ENCODE measurements around the gene KL. TPM values are rescaled to one million over a fixed set of nuclear protein-coding genes. Genes with fewer than 3 reads are reported as not detected.

KL gene
- total RNA-seq, 2 experiments from 2014 or later = 0.23 TPM; not detected in 1

DNA sequence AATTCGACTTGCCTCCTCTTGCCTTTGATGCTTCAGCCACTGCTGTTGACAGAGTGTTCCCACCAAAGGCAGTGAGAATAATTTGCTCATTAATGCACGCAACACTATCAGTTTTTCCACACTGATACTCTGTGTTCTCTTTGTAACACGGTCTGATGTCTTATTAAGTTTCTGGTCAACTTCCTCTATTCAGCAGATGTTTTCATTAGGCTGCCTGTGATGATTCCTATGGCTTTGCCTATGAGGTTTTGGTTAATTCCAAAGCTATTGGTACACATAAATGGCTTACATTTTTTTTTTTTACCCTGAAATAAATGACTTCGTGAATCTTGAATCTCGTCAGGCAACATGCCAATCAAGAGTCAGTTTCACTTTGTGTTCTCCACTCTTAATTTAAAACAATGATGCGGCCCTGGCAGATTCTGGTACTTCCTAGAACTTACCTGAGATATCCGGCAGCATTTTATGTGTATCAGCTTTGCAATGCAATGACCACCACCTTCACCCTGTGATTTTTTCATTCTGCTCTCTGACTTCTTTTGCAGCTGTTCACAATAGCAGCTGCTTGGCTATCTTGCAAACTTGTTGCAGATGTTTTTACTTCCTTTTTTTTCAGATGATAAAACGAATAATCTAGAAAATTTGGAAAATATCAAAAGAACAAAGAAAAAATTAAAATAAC lies 27.5 kb upstream of the KL start:
- ATAC-seq = no peak
- H3K27ac Mint-ChIP-seq = no peak overlapping the region

DNA sequence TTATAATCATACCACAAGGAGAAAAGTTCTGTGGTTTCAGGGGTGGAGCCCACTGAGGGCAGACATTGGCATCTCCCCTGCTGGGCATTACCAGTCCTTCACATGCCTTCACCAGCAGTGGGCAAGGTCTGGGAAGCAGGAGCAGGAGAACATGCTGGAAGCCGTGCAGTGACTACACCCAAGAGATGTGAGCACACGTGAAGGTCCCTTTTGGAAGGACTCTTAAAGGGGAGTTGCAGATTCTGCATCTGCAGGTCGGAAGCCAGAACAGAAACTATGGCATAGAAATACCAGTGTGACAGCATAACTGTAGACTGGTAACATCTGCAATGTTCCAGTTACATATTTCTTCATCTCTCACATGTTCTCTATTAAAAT lies 26.9 kb upstream of the KL start:
- ATAC-seq = no peak
- peaks cover 3% of the 10 kb centered on the region for H3K9me3 Mint-ChIP-seq (ENCODE audit: low read depth)
- DNase-seq = no peak
- peaks cover 23% of the 10 kb centered on the region for H3K27me3 Mint-ChIP-seq
- H3K4me3 Mint-ChIP-seq = no peak overlapping the region
- peaks cover 5% of the 10 kb centered on the region for H3K4me1 Mint-ChIP-seq
- H3K27ac Mint-ChIP-seq = no peak overlapping the region
- H3K36me3 Mint-ChIP-seq = no peaks in the 10 kb centered on the region
- CTCF ChIA-PET = no interaction called here

More for the DNA sequence above, 27.5 kb upstream of the KL start:
- no peak overlapping the region for H3K4me3 Mint-ChIP-seq
- peaks cover 3% of the 10 kb centered on the region for H3K9me3 Mint-ChIP-seq (ENCODE audit: low read depth)
- no peak for DNase-seq
- peaks cover 25% of the 10 kb centered on the region for H3K27me3 Mint-ChIP-seq
- H3K36me3 Mint-ChIP-seq = no peaks in the 10 kb centered on the region
- peaks cover 5% of the 10 kb centered on the region for H3K4me1 Mint-ChIP-seq
- CTCF ChIA-PET = no interaction called here

DNA sequence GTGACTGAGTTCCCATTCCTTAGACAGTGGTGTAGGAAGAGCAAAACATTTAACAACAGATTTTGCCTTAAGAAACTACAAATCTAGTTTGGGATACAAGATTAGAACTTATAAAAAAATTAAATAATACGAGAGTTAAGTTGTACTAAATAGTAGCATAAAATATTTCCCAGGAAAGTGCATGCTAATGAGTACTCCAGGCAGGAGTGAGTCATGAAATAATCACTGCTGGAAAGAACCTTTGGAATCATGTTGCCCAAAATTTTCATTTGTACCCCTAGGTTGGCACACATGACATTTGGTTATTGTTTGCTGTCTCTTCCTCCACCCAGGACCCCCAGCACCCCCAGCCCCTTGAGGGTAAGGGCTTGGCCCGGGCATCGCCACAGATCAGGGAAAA lies 26.3 kb upstream of the KL start:
- H3K4me1 Mint-ChIP-seq = peaks cover 5% of the 10 kb centered on the region
- ATAC-seq (no peak), DNase-seq (no peak)
- H3K4me3 Mint-ChIP-seq = no peak overlapping the region
- no peaks in the 10 kb centered on the region for H3K36me3 Mint-ChIP-seq
- CTCF ChIA-PET = no interaction called here
- H3K27ac Mint-ChIP-seq = no peak overlapping the region
- peaks cover 3% of the 10 kb centered on the region for H3K9me3 Mint-ChIP-seq (ENCODE audit: low read depth)
- peaks cover 23% of the 10 kb centered on the region for H3K27me3 Mint-ChIP-seq

DNA sequence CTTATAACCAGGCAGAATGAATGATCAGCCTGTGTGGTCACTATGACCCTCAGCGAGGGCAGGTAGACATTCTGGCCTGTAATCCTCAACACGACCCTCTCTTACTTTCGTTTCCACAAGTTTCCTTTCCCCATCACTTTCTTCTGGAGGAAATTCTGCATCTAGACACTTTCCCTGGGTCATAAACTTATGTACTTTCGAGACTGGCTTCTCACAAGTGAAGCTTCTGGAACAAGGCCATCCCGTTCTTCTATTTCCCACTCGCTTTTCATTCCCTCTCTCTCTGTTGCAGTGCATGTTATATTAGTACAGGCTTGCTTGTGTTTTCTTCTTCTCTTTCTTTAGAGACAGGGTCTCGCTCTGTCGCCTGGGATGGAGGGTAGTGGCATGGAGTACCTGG lies 23.1 kb upstream of the KL start:
- H3K9me3 Mint-ChIP-seq (ENCODE audit: low read depth) = no peaks in the 10 kb centered on the region
- H3K4me3 Mint-ChIP-seq = no peak overlapping the region
- CTCF ChIA-PET = no interaction called here
- H3K4me1 Mint-ChIP-seq = peaks cover 5% of the 10 kb centered on the region
- DNase-seq = no peak
- peaks cover 19% of the 10 kb centered on the region for H3K27me3 Mint-ChIP-seq
- no peak overlapping the region for H3K27ac Mint-ChIP-seq
- ATAC-seq = no peak
- H3K36me3 Mint-ChIP-seq = no peaks in the 10 kb centered on the region

DNA sequence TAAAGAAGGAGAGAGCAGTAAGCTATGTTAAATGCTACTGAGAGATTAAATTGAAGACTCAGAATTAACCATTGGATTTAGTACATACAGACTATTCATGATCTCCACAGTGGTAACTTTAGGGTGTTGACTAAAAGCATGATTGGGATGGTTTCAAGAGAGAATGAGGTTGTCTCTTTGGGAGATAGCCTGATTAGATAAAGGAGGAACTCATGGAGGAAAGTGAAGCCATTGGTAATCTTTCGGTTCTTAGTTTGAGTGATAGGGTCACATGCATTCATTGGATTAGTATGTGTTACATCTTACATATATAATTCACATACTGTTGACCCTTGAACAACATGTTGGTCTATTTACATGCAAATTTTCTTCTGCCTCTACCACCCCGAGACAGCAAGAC lies 18.8 kb upstream of the KL start:
- CTCF ChIA-PET = no interaction called here
- peaks cover 10% of the 10 kb centered on the region for H3K27me3 Mint-ChIP-seq
- no peaks in the 10 kb centered on the region for H3K4me1 Mint-ChIP-seq
- H3K36me3 Mint-ChIP-seq = no peaks in the 10 kb centered on the region
- ATAC-seq (no peak), DNase-seq (no peak)
- H3K27ac Mint-ChIP-seq = no peak overlapping the region
- no peak overlapping the region for H3K4me3 Mint-ChIP-seq
- H3K9me3 Mint-ChIP-seq (ENCODE audit: low read depth) = no peaks in the 10 kb centered on the region

DNA sequence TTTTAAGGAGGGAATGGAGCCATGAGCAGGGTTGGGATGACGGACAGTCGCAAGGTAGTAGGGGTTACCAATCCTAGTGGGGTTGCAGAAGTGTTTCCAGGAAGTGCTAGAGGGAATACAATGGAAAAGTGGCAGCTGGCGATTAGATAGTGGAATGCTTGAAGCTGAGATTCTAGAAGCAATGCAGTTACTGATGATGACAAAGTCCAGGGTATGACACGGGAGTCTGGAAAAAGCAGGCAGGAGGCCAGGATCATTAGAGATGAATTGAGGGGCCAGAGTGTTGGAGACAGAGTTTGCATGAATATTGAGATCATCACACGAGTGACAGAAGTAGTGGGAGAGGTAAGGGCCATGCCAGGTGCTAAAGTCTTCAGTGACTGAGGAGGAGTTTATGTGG lies 17.3 kb upstream of the KL start:
- Mint-ChIP-seq H3K4me3 (no peak overlapping the region), H3K36me3 (no peaks in the 10 kb centered on the region), H3K4me1 (no peaks in the 10 kb centered on the region), H3K27me3 (peaks cover 25% of the 10 kb centered on the region), H3K9me3 (ENCODE audit: low read depth) (no peaks in the 10 kb centered on the region), H3K27ac (no peak overlapping the region)
- DNase-seq (no peak), ATAC-seq (no peak)
- CTCF ChIA-PET = no interaction called here

DNA sequence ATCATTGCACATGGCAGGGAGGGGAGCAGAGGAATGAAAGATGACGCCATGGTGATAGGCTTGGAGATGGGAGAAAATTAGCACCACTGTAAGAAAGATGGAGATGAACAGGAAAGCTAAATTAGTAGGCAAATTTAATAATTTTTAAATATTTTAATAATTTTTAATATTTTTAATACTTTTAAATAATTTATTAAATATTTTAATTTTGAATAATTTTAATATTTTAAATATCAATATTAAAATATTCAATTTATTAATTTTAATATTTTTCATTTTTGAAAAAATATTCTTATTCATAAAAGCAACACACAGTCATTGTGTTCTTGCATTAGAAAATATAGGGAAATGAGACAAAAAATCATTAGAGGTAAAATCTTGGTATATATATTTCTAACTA lies 15.9 kb upstream of the KL start:
- no peak overlapping the region for H3K27ac Mint-ChIP-seq
- CTCF ChIA-PET = no interaction called here
- H3K4me1 Mint-ChIP-seq = peaks cover 6% of the 10 kb centered on the region

DNA sequence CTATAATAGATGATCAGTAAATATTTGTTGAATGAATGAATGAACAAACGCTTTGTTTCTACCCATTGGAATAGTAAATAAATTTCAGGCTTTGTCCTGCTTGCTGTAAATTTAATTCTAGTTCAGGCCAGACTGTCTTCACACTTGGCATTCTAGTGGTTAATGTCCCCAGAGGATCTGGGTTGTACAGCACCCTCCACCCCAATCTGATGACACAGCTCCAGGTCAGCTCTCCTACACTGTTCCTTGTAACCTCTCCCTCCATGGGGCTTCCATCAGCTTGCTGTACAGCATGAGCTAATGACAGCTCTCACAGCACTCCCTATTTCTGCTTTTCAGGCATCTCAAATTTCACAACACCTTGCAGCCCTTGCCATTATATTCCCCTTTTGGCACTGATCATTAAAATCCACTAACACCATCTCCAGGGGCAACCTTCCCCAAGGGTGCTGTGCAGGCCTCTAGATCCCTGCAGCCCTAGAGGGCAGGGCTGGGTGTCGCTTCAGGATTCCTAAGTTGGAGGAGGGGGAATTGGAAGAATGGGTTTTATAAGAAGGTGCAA lies 12.7 kb upstream of the KL start:
- no peak for DNase-seq
- no peak for ATAC-seq

More for the DNA sequence above, 15.9 kb upstream of the KL start:
- H3K4me3 Mint-ChIP-seq = no peak overlapping the region
- DNase-seq = no peak
- H3K36me3 Mint-ChIP-seq = no peaks in the 10 kb centered on the region
- H3K9me3 Mint-ChIP-seq (ENCODE audit: low read depth) = no peaks in the 10 kb centered on the region
- peaks cover 26% of the 10 kb centered on the region for H3K27me3 Mint-ChIP-seq
- ATAC-seq = no peak

DNA sequence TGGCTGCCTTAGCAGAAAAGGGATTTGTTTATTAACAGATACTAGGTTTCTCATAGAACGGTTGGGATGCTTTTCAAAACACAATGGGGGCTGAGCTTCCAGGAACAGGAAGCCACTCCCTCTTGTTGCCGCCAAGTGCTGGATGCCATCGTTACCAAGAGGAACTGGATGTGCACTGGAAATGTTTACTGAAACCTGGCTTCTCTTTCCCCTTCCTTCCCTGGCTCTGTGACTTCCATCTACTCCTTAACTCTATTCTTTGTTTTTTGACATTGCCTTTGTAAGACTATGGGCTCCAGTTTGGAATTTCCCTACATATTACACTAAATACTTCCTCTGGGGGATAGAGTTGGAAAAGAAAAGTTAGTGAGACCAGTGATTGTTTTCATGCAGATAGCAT lies 11.7 kb upstream of the KL start:
- Mint-ChIP-seq H3K4me1 (peaks cover 6% of the 10 kb centered on the region), H3K27me3 (peaks cover 55% of the 10 kb centered on the region), H3K36me3 (no peaks in the 10 kb centered on the region), H3K4me3 (no peak overlapping the region), H3K9me3 (ENCODE audit: low read depth) (peaks cover 7% of the 10 kb centered on the region), H3K27ac (no peak overlapping the region)
- ATAC-seq = no peak
- DNase-seq = no peak
- CTCF ChIA-PET = no interaction called here

More for the DNA sequence above, 12.7 kb upstream of the KL start:
- peaks cover 7% of the 10 kb centered on the region for H3K9me3 Mint-ChIP-seq (ENCODE audit: low read depth)
- no peak overlapping the region for H3K27ac Mint-ChIP-seq
- CTCF ChIA-PET = no interaction called here
- H3K4me3 Mint-ChIP-seq = no peak overlapping the region
- H3K36me3 Mint-ChIP-seq = no peaks in the 10 kb centered on the region
- peaks cover 6% of the 10 kb centered on the region for H3K4me1 Mint-ChIP-seq
- H3K27me3 Mint-ChIP-seq = peaks cover 46% of the 10 kb centered on the region

DNA sequence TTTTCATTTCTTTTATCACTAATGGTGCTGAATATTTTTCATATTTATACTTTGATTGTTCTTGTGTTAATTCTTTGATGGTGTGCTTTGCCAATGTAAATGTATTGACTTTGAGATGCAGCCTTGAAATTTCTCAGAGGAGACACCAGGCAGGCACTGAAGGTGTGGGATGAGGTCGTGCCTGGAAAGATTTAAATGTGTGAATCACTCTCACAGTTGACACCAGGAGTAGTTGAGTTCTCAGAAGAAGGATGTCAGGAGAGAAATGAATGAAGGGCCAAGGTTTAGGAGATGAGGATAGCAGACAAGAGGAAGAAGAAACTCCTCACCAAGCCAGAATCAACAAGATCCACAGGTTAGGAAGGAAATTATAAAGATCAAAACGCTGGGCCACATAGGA lies 10.1 kb upstream of the KL start:
- DNase-seq (no peak), ATAC-seq (no peak)
- Mint-ChIP-seq H3K27me3 (peaks cover 63% of the 10 kb centered on the region), H3K27ac (no peak overlapping the region), H3K4me1 (peaks cover 6% of the 10 kb centered on the region), H3K36me3 (no peaks in the 10 kb centered on the region), H3K9me3 (ENCODE audit: low read depth) (peaks cover 7% of the 10 kb centered on the region), H3K4me3 (no peak overlapping the region)
- CTCF ChIA-PET = no interaction called here

DNA sequence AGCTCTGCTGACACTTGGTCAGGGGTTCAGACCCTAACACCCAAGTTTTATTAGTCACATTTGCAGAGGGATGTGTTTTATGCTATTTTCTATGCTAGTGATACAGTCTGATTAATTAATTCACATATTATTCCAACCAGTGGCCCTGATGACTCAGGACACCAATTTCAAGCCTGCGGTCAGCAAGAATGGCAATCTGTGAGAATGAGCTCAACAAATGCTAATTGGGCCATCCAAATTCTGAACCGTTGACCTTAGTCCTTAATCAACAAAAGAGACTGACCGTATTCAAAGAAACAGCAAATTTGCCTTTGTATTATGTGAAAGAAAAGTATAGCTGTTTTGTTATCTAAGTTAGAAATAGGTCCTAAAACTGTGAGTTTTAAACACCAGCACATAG lies 9.6 kb upstream of the KL start:
- no peak overlapping the region for H3K4me3 Mint-ChIP-seq
- H3K9me3 Mint-ChIP-seq (ENCODE audit: low read depth) = peaks cover 7% of the 10 kb centered on the region
- H3K4me1 Mint-ChIP-seq = peaks cover 6% of the 10 kb centered on the region
- DNase-seq (no peak), ATAC-seq (no peak)
- H3K27ac Mint-ChIP-seq = no peak overlapping the region
- no peaks in the 10 kb centered on the region for H3K36me3 Mint-ChIP-seq
- CTCF ChIA-PET = no interaction called here
- peaks cover 66% of the 10 kb centered on the region for H3K27me3 Mint-ChIP-seq

DNA sequence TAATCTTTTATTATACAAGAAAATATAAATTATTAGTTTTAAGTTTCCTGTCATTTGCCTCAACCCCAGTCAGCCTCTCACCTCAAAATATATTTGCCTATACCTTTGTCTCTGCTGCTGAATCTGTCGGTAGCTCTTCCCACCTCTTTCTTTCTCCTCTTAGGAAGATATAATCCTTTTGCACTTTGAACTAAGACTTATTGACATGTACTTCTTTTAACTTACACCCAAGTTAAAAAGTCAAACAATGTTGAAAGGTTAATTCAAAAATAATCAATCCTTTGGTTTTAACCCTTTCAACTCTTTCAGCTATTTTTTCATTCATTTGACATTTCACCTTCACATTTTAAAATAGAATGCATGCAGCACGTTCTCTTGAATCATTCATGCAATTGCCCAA lies 9.0 kb upstream of the KL start:
- no peaks in the 10 kb centered on the region for H3K36me3 Mint-ChIP-seq
- DNase-seq (no peak), ATAC-seq (no peak)
- no peak overlapping the region for H3K27ac Mint-ChIP-seq
- peaks cover 7% of the 10 kb centered on the region for H3K9me3 Mint-ChIP-seq (ENCODE audit: low read depth)
- CTCF ChIA-PET = no interaction called here
- H3K4me3 Mint-ChIP-seq = no peak overlapping the region
- peaks cover 6% of the 10 kb centered on the region for H3K4me1 Mint-ChIP-seq
- H3K27me3 Mint-ChIP-seq = peaks cover 66% of the 10 kb centered on the region

DNA sequence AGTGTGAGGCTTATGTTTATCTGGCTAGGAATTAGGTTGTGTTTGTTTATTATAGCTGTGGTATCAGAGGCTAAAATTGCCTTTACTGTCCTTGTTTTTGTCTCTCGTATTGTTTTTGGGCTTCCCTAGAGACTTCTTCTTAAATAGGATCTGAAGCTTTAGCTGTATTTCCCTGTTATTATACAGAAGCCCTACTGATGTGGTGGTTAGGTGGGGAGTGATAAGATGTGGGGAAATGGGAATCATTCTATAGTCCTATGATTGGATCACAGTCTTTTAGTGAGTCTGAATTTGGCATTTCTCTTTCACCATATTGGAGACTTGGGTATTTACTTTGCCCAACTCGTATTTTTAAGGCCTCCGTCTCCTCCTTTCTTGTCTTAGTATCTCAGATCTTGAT lies 8.3 kb upstream of the KL start:
- Mint-ChIP-seq H3K4me1 (peaks cover 6% of the 10 kb centered on the region), H3K27ac (no peak overlapping the region), H3K27me3 (peaks cover 61% of the 10 kb centered on the region), H3K9me3 (ENCODE audit: low read depth) (peaks cover 7% of the 10 kb centered on the region), H3K4me3 (no peak overlapping the region), H3K36me3 (no peaks in the 10 kb centered on the region)
- DNase-seq (no peak), ATAC-seq (no peak)
- CTCF ChIA-PET = no interaction called here

DNA sequence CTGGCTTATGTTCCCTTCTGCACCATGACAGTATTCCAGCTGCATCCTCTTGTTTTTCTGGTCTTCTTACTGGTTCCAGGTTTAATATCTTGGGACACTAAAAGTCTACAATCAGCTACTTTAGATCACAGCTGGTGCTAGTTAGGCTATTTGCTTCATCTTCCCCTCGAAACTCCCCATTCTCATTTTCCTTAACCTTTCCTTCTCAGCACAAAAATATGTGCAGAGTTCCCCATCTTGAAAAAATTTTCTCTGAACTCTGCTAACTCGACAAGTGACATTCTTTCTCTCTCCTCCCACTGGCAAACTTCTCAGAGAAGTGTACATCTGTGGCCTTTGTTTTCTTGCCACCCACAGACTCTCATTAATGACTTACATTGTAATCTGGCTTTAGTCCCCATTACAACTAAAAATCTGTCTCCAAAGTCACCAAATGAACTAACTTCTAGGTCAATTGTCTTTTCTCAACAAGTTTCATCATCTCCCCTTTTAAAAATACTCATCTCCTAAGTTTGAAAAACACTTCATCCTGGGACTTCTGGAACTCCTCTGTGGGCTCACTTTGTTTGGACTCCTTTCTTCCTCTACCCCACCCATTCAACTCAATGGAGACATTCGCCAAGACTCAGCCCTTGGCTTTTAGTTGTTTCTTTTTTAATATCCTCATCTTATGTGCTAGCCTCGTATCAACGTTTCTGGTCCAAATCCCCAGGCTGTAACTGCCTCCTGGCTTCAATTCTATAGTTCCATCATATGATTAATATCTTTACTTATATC lies 7.1 kb upstream of the KL start:
- CTCF ChIA-PET = no interaction called here
- Mint-ChIP-seq H3K36me3 (no peaks in the 10 kb centered on the region), H3K4me1 (peaks cover 6% of the 10 kb centered on the region), H3K27ac (no peak overlapping the region), H3K27me3 (peaks cover 60% of the 10 kb centered on the region), H3K9me3 (ENCODE audit: low read depth) (peaks cover 7% of the 10 kb centered on the region), H3K4me3 (no peak overlapping the region)
- DNase-seq (no peak), ATAC-seq (no peak)
